A549 (cell line): ENCODE measurements around the gene NSMCE3. TPM values are rescaled to one million over a fixed set of nuclear protein-coding genes. Genes with fewer than 3 reads are reported as not detected.

Source experiments
- ATAC-seq, 2 experiments: fragments of 200-7000 bp in 1 of 2; fragments of >200 bp in 1 of 2; cut with Nextera tagmentation in 1 of 2; cut with Tn5 transposase in 1 of 2; 3 replicates each; pipeline versions ENCODE4 v1.8.0 to v1.9.1; 2018 to 2020; ENCODE audit warnings: mild to moderate bottlenecking in 1 of 2, moderate library complexity in 1 of 2
- CTCF ChIA-PET: fragments of 300-600 bp; sonication (Branson Sonifier 250); formaldehyde crosslinking; extraction: SDS; loops from one replicate; lab custom pipeline; 2021; ENCODE audit warnings: antibody characterized with exemption, inconsistent platforms; lab: Yijun Ruan, JAX
- POLR2A ChIA-PET: fragments of 350-600 bp; formaldehyde crosslinking; extraction: SDS; loops from one replicate; lab custom pipeline; 2021; ENCODE audit warnings: antibody characterized with exemption, inconsistent platforms; lab: Yijun Ruan, JAX
- DNase-seq, 2 experiments: peaks; one replicate each; pipeline versions ENCODE4 v3.0.0 to v3.0.0-alpha.2; 2011 to 2016; ENCODE audit warnings: low read depth in 1 of 2, low spot score in 1 of 2
- FAIRE-seq: peaks from 2 replicates; lab custom pipeline; 2011; peaks lifted over from hg19 to GRCh38; lab: Jason Lieb, UNC
- H3K27ac ChIP-seq, 2 experiments: fragments of >200 bp; sonication (Bioruptor Twin); formaldehyde crosslinking; 3 replicates each; pipeline ENCODE4 v1.5.1; 2016 to 2017
- H3K4me1 ChIP-seq: fragments of >200 bp; sonication (Bioruptor Twin); formaldehyde crosslinking; 3 replicates; pipeline ENCODE4 v1.6.1; 2016
- H3K4me2 ChIP-seq: fragments of >200 bp; sonication (Bioruptor Twin); formaldehyde crosslinking; 3 replicates; pipeline ENCODE4 v1.6.1; 2016
- H3K4me3 ChIP-seq: fragments of >200 bp; sonication (Bioruptor Twin); formaldehyde crosslinking; 3 replicates; pipeline ENCODE4 v1.5.1; 2016
- H3K9me3 ChIP-seq: fragments of >200 bp; sonication (Bioruptor Twin); formaldehyde crosslinking; 3 replicates; pipeline ENCODE4 v1.6.1; 2016
- BHLHE40 ChIP-seq: IDR thresholded peaks from 2 replicates; pipeline ENCODE4 v1.6.1; 2012; ENCODE audit warnings: low read depth, low read length, inconsistent platforms
- CEBPB ChIP-seq, 2 experiments: fragments of >200 bp in 1 of 2; sonication (Bioruptor Twin) in 1 of 2; formaldehyde crosslinking in 1 of 2; IDR thresholded peaks; 2 replicates each; pipeline ENCODE4 v1.6.1; 2012 to 2016
- CHD2 ChIP-seq: fragments of 150-350 bp; IDR thresholded peaks from 2 replicates; pipeline ENCODE4 v1.6.1; 2014; ENCODE audit warnings: low read length; ENCODE audit not compliant: partially characterized antibody
- CHD4 ChIP-seq: fragments of 200-600 bp; sonication (generic); IDR thresholded peaks from 2 replicates; pipeline ENCODE4 v1.6.1; 2016; ENCODE audit warnings: antibody characterized with exemption, mild to moderate bottlenecking, borderline replicate concordance
- CTCF ChIP-seq: fragments of >200 bp; sonication (Bioruptor Twin); formaldehyde crosslinking; IDR thresholded peaks from 3 replicates; pipeline ENCODE4 v1.5.1; 2016
- EHMT2 ChIP-seq: fragments of 200-600 bp; sonication (generic); IDR thresholded peaks from 2 replicates; pipeline ENCODE4 v1.6.1; 2016; ENCODE audit warnings: antibody characterized with exemption, low read depth, mild to moderate bottlenecking, moderate library complexity
- EP300 ChIP-seq, 2 experiments: fragments of >200 bp; sonication (Bioruptor Twin); formaldehyde crosslinking; IDR thresholded peaks; 2 replicates in 1 of 2; 3 replicates in 1 of 2; pipeline ENCODE4 v1.6.1; 2016 to 2017
- ESRRA ChIP-seq: fragments of 150-350 bp; IDR thresholded peaks from 2 replicates; pipeline ENCODE4 v1.6.1; 2014; ENCODE audit warnings: mild to moderate bottlenecking, low read length, borderline replicate concordance
- FOSB ChIP-seq: fragments of 250-450 bp; sonication (Bioruptor Pico); IDR thresholded peaks from 2 replicates; pipeline ENCODE4 v1.5.0; 2020; ENCODE audit warnings: mild to moderate bottlenecking, moderate library complexity
- GATA3 ChIP-seq: IDR thresholded peaks from 2 replicates; pipeline ENCODE4 v1.6.1; 2012; ENCODE audit warnings: borderline replicate concordance
- HDAC2 ChIP-seq: fragments of 200-600 bp; sonication (generic); IDR thresholded peaks from 2 replicates; pipeline ENCODE4 v1.6.1; 2016
- HEYL ChIP-seq: fragments of 250-450 bp; sonication (Bioruptor Pico); IDR thresholded peaks from 2 replicates; pipeline ENCODE4 v1.8.0; 2021; ENCODE audit warnings: mild to moderate bottlenecking, moderate library complexity
- HMGXB4 ChIP-seq: fragments of 250-450 bp; sonication (Bioruptor Pico); IDR thresholded peaks from 2 replicates; pipeline ENCODE4 v1.5.0; 2021; ENCODE audit warnings: mild to moderate bottlenecking, moderate library complexity, borderline replicate concordance
- HOXB5 ChIP-seq: fragments of 250-450 bp; sonication (Bioruptor Pico); IDR thresholded peaks from 2 replicates; pipeline ENCODE4 v1.5.0; 2020; ENCODE audit warnings: mild to moderate bottlenecking, moderate library complexity
- MAX ChIP-seq: IDR thresholded peaks from 2 replicates; pipeline ENCODE4 v1.6.1; 2012
- MYC ChIP-seq: IDR thresholded peaks from 2 replicates; pipeline ENCODE4 v1.6.1; 2012; ENCODE audit warnings: mild to moderate bottlenecking, inconsistent platforms, low read length, improper control_type of control experiment, borderline replicate concordance
- NPAS2 ChIP-seq: fragments of 250-450 bp; sonication (Bioruptor Pico); IDR thresholded peaks from 2 replicates; pipeline ENCODE4 v1.8.0; 2022; ENCODE audit warnings: mild to moderate bottlenecking, moderate library complexity, borderline replicate concordance
- NR3C1 ChIP-seq: fragments of >200 bp; sonication (Bioruptor Twin); formaldehyde crosslinking; IDR thresholded peaks from 3 replicates; pipeline ENCODE4 v1.6.1; 2017
- RAD21 ChIP-seq, 2 experiments: fragments of >200 bp in 1 of 2; sonication (Bioruptor Twin) in 1 of 2; formaldehyde crosslinking in 1 of 2; IDR thresholded peaks in 1 of 2; conservative IDR thresholded peaks in 1 of 2; 2 replicates in 1 of 2; 3 replicates in 1 of 2; pipeline ENCODE4 v1.6.1; 2012 to 2018; ENCODE audit warnings: inconsistent platforms in 1 of 2
- SMC3 ChIP-seq: fragments of >200 bp; sonication (Bioruptor Twin); formaldehyde crosslinking; IDR thresholded peaks from 3 replicates; pipeline ENCODE4 v1.6.1; 2018; ENCODE audit warnings: inconsistent platforms
- TP53 ChIP-seq: fragments of 250-450 bp; sonication (Bioruptor Pico); IDR thresholded peaks from 2 replicates; pipeline ENCODE4 v1.5.0; 2021; ENCODE audit warnings: mild to moderate bottlenecking, moderate library complexity
- ZFP36 ChIP-seq: fragments of 450-650 bp; IDR thresholded peaks from 2 replicates; pipeline ENCODE4 v1.6.1; 2014; ENCODE audit warnings: borderline replicate concordance; ENCODE audit not compliant: partially characterized antibody
- ZNF302 ChIP-seq: fragments of 250-450 bp; sonication (Bioruptor Pico); IDR thresholded peaks from 2 replicates; pipeline ENCODE4 v1.9.0; 2021; ENCODE audit warnings: inconsistent platforms, mild to moderate bottlenecking, moderate library complexity
- ZSCAN20 ChIP-seq: fragments of 250-450 bp; sonication (Bioruptor Pico); IDR thresholded peaks from 2 replicates; pipeline ENCODE4 v1.8.0; 2022; ENCODE audit warnings: mild to moderate bottlenecking, moderate library complexity
- WGBS: methylation state at CpG from one replicate; pipeline ENCODE4 v1.1.6; 2017; ENCODE audit errors: missing lambda C conversion rate; 5-methylcytosine and 5-hydroxymethylcytosine counted together
- polyA plus RNA-seq, 4 experiments: library from polyadenylated mRNA; depleted of rRNA in 3 of 4; stranded (reverse); fragments of >200 nt; fragmentation: RNase III in 1 of 4; extraction: RNeasy Plus Mini Kit Qiagen cat#74134 plus additional on column Dnase treatment in 1 of 4; gene quantifications; 2 replicates in 3 of 4; 3 replicates in 1 of 4; pipeline ENCODE4 v1.2.3, GENCODE V29; 2011 to 2017
- TF ChIP-seq, protein P1 (sequence below): IDR thresholded peaks from 2 replicates; pipeline ENCODE4 v1.6.1; 2012
- TF ChIP-seq, protein P2 (sequence below): fragments of 250-450 bp; sonication (Bioruptor Pico); IDR thresholded peaks from 2 replicates; pipeline ENCODE4 v1.5.0; 2020; ENCODE audit warnings: low read depth, mild to moderate bottlenecking, moderate library complexity
- TF ChIP-seq, protein P3 (sequence below): fragments of 450-650 bp; IDR thresholded peaks from 2 replicates; pipeline ENCODE4 v1.6.1; 2014; ENCODE audit warnings: antibody characterized with exemption

The NSMCE3 gene
- polyA plus RNA-seq, 2 of the 4 experiments (the other 2 are of a cell fraction) = 9.5 to 11.9 TPM

- WGBS = 49% methylated on average over 7 of the region's 7 CpGs
- TF ChIP-seq EP300 (IDR thresholded peaks at IDR 0.05) (no peak), MYC (no peak), ESRRA (no peak), GATA3 (no peak), SMC3 (no peak), HDAC2 (no peak), BHLHE40 (no peak), CEBPB (IDR thresholded peaks at IDR 0.05) (no peak), HMGXB4 (CRISPR knock-in tag) (no peak), NPAS2 (no peak), RAD21 (conservative IDR thresholded peaks at IDR 0.05 in 1 of 2, IDR thresholded peaks at IDR 0.05 in 1 of 2) (no peak), CTCF (no peak), HEYL (CRISPR knock-in tag) (no peak), NR3C1 (no peak), CHD2 (no peak)
- TF ChIP-seq, protein P1, sequence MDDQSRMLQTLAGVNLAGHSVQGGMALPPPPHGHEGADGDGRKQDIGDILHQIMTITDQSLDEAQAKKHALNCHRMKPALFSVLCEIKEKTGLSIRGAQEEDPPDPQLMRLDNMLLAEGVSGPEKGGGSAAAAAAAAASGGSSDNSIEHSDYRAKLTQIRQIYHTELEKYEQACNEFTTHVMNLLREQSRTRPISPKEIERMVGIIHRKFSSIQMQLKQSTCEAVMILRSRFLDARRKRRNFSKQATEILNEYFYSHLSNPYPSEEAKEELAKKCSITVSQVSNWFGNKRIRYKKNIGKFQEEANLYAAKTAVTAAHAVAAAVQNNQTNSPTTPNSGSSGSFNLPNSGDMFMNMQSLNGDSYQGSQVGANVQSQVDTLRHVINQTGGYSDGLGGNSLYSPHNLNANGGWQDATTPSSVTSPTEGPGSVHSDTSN = no peak
- Histone ChIP-seq H3K27ac (no peak overlapping the region), H3K4me1 (no peaks in the 10 kb centered on the region), H3K4me2 (no peak overlapping the region), H3K9me3 (no peaks in the 10 kb centered on the region), H3K4me3 (no peak overlapping the region)
- no peak for ATAC-seq
- CTCF ChIA-PET = no interaction called here
- no peak for FAIRE-seq
- DNase-seq = no peak
- POLR2A ChIA-PET = no interaction called here
These were observed 33.2 kb upstream of the NSMCE3 start for GRCh38 chr15:29302871-29303270.

GRCh38 chr15:29299784-29300183, 30.2 kb upstream of the NSMCE3 start:
- no peak for ATAC-seq
- Histone ChIP-seq H3K27ac (no peak overlapping the region), H3K4me2 (no peak overlapping the region), H3K4me1 (no peaks in the 10 kb centered on the region), H3K4me3 (no peak overlapping the region), H3K9me3 (no peaks in the 10 kb centered on the region)
- ChIA-PET POLR2A (no interaction called here), CTCF (no interaction called here)
- no peak for FAIRE-seq
- DNase-seq = no peak
- TF ChIP-seq FOSB (CRISPR knock-in tag) = no peak
- TF ChIP-seq HMGXB4 (CRISPR knock-in tag) = no peak
- TF ChIP-seq SMC3 = no peak
- TF ChIP-seq TP53 (CRISPR knock-in tag) = no peak
- TF ChIP-seq, protein P2, sequence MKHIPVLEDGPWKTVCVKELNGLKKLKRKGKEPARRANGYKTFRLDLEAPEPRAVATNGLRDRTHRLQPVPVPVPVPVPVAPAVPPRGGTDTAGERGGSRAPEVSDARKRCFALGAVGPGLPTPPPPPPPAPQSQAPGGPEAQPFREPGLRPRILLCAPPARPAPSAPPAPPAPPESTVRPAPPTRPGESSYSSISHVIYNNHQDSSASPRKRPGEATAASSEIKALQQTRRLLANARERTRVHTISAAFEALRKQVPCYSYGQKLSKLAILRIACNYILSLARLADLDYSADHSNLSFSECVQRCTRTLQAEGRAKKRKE (CRISPR knock-in tag) = no peak
- TF ChIP-seq MAX = no peak
- TF ChIP-seq, protein P1 = no peak
- TF ChIP-seq ZSCAN20 (CRISPR knock-in tag) = no peak
- no peak for TF ChIP-seq NR3C1
- TF ChIP-seq, protein P3, sequence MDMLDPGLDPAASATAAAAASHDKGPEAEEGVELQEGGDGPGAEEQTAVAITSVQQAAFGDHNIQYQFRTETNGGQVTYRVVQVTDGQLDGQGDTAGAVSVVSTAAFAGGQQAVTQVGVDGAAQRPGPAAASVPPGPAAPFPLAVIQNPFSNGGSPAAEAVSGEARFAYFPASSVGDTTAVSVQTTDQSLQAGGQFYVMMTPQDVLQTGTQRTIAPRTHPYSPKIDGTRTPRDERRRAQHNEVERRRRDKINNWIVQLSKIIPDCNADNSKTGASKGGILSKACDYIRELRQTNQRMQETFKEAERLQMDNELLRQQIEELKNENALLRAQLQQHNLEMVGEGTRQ = no peak
- no peak for TF ChIP-seq CHD4
- no peak for TF ChIP-seq ZFP36
- TF ChIP-seq EHMT2 = no peak
- TF ChIP-seq ZNF302 = no peak
- TF ChIP-seq HOXB5 (CRISPR knock-in tag) = no peak
